H1 (cell line): ENCODE results near the gene ZNRF2. TPM values are rescaled to one million over a fixed set of nuclear protein-coding genes. Genes with fewer than 3 reads are reported as not detected.

Experiments used
- CTCF ChIA-PET: fragments of 300-600 bp; sonication (Branson Sonifier 250); formaldehyde crosslinking; loops from one replicate; lab custom pipeline; 2021; ENCODE audit not compliant: partially characterized antibody; lab: Charles Lee
- POLR2A ChIA-PET: fragments of 300-600 bp; sonication (Branson Sonifier 250); formaldehyde crosslinking; loops from one replicate; lab custom pipeline; 2021; ENCODE audit warnings: inconsistent platforms; ENCODE audit not compliant: partially characterized antibody; lab: Charles Lee
- DNase-seq, 2 experiments: peaks; one replicate each; pipeline versions ENCODE4 v3.0.0 to v3.0.0-alpha.2; 2010 to 2022; ENCODE audit warnings: low spot score in 2 of 2, low read depth in 1 of 2, mixed read lengths in 1 of 2
- FAIRE-seq: peaks from 2 replicates; lab custom pipeline; 2011; peaks lifted over from hg19 to GRCh38; lab: Jason Lieb, UNC
- H2AFZ ChIP-seq: 2 replicates; pipeline ENCODE4 v1.8.1; 2012; ENCODE audit warnings: low read length, inconsistent platforms
- H2AK5ac ChIP-seq: 2 replicates; pipeline ENCODE4 v1.6.1; 2013; ENCODE audit warnings: low read depth, low read length
- H2BK120ac ChIP-seq: replicated peaks from 2 replicates; pipeline ENCODE3; 2013; ENCODE audit warnings: low read depth, low read length, inconsistent platforms
- H2BK12ac ChIP-seq: 2 replicates; pipeline ENCODE4 v1.6.1; 2013; ENCODE audit warnings: low read depth, low read length
- H2BK15ac ChIP-seq: 2 replicates; pipeline ENCODE4 v1.6.1; 2013; ENCODE audit warnings: low read length
- H2BK20ac ChIP-seq: 2 replicates; pipeline ENCODE4 v1.6.1; 2013; ENCODE audit warnings: low read length
- H2BK5ac ChIP-seq: 2 replicates; pipeline ENCODE4 v1.6.1; 2013; ENCODE audit warnings: low read depth, low read length
- H3K14ac ChIP-seq: 2 replicates; pipeline ENCODE4 v1.6.1; 2013; ENCODE audit warnings: inconsistent platforms; ENCODE audit not compliant: insufficient read length
- H3K18ac ChIP-seq: 2 replicates; pipeline ENCODE4 v1.6.1; 2013; ENCODE audit warnings: low read length; ENCODE audit errors: extremely low read depth
- H3K23ac ChIP-seq: 2 replicates; pipeline ENCODE4 v1.6.1; 2013; ENCODE audit warnings: inconsistent platforms; ENCODE audit not compliant: insufficient read length
- H3K23me2 ChIP-seq: 2 replicates; pipeline ENCODE4 v1.6.1; 2013; ENCODE audit warnings: low read depth, low read length
- H3K27ac ChIP-seq: 2 replicates; pipeline ENCODE4 v1.6.1; 2011; ENCODE audit warnings: low read depth, low read length, inconsistent platforms
- H3K27me3 ChIP-seq, 4 experiments: replicated peaks in 1 of 4; 1 replicate in 1 of 4; 2 replicates in 3 of 4; pipeline versions ENCODE4 v1.6.1 to v1.8.1; 2011 to 2013; ENCODE audit warnings: low read length in 3 of 4, mild to moderate bottlenecking in 3 of 4, inconsistent platforms in 2 of 4, mixed read lengths in 2 of 4, moderate library complexity in 1 of 4; ENCODE audit not compliant: control insufficient read depth in 3 of 4, insufficient read depth in 3 of 4; ENCODE audit errors: extremely low read depth in 1 of 4
- H3K36me3 ChIP-seq, 4 experiments: 2 replicates each; pipeline versions ENCODE4 v1.6.1 to v1.8.1; 2011 to 2013; ENCODE audit warnings: mild to moderate bottlenecking in 4 of 4, low read length in 3 of 4, moderate library complexity in 2 of 4, control low read depth in 1 of 4, inconsistent platforms in 1 of 4; ENCODE audit not compliant: insufficient read depth in 4 of 4, control insufficient read depth in 2 of 4
- H3K4ac ChIP-seq: replicated peaks from 2 replicates; pipeline ENCODE3; 2013; ENCODE audit warnings: low read length, low read depth, mixed read lengths, inconsistent platforms; ENCODE audit not compliant: insufficient read length
- H3K4me1 ChIP-seq, 4 experiments: replicated peaks in 1 of 4; 1 replicate in 1 of 4; 2 replicates in 3 of 4; pipeline versions ENCODE4 v1.6.1 to v1.8.1; 2011 to 2013; ENCODE audit warnings: low read length in 3 of 4, inconsistent platforms in 2 of 4, mixed read lengths in 1 of 4; ENCODE audit not compliant: insufficient read depth in 4 of 4, control insufficient read depth in 3 of 4
- H3K4me2 ChIP-seq, 2 experiments: 2 replicates each; pipeline versions ENCODE4 v1.6.1 to v1.8.1; 2011 to 2013; ENCODE audit warnings: low read depth in 2 of 2, low read length in 2 of 2, control low read depth in 1 of 2, inconsistent platforms in 1 of 2, mild to moderate bottlenecking in 1 of 2; ENCODE audit not compliant: insufficient read depth in 1 of 2
- H3K4me3 ChIP-seq, 4 experiments: fragments of 200-600, 300-600 bp in 1 of 4; sonication (generic), shearing (Covaris generic), sonication (Bioruptor Twin) in 1 of 4; 2 replicates each; pipeline versions ENCODE4 v1.5.1 to v1.8.1; 2011 to 2016; ENCODE audit warnings: low read length in 4 of 4, low read depth in 3 of 4, control low read depth in 2 of 4, inconsistent platforms in 2 of 4, mild to moderate bottlenecking in 2 of 4, mixed read lengths in 1 of 4, moderate library complexity in 1 of 4; ENCODE audit not compliant: insufficient read depth in 2 of 4; ENCODE audit errors: extremely low read depth in 1 of 4
- H3K56ac ChIP-seq: replicated peaks from 2 replicates; pipeline ENCODE3; 2013; ENCODE audit warnings: low read depth, mild to moderate bottlenecking, mixed read lengths, low read length, inconsistent platforms; ENCODE audit not compliant: insufficient read length
- H3K79me1 ChIP-seq: 2 replicates; pipeline ENCODE4 v1.6.1; 2013; ENCODE audit warnings: low read depth, low read length, control low read depth
- H3K79me2 ChIP-seq, 2 experiments: 2 replicates each; pipeline versions ENCODE4 v1.6.1 to v1.8.1; 2012 to 2013; ENCODE audit warnings: low read length in 2 of 2, mild to moderate bottlenecking in 2 of 2, inconsistent platforms in 1 of 2; ENCODE audit not compliant: insufficient read depth in 2 of 2, control insufficient read depth in 1 of 2
- H3K9ac ChIP-seq, 4 experiments: replicated peaks in 1 of 4; 1 replicate in 1 of 4; 2 replicates in 3 of 4; pipeline versions ENCODE4 v1.6.1 to v1.8.1; 2011 to 2013; ENCODE audit warnings: low read depth in 3 of 4, low read length in 3 of 4, control low read depth in 2 of 4, mild to moderate bottlenecking in 2 of 4, moderate library complexity in 2 of 4, inconsistent platforms in 1 of 4; ENCODE audit errors: extremely low read depth in 1 of 4
- H3K9me3 ChIP-seq, 2 experiments: 2 replicates each; pipeline versions ENCODE4 v1.6.1 to v1.8.1; 2012 to 2013; ENCODE audit warnings: mild to moderate bottlenecking in 2 of 2, moderate library complexity in 2 of 2, control low read depth in 1 of 2, inconsistent platforms in 1 of 2, low read depth in 1 of 2, low read length in 1 of 2, mixed read lengths in 1 of 2; ENCODE audit not compliant: insufficient read depth in 2 of 2
- H4K20me1 ChIP-seq, 2 experiments: replicated peaks in 1 of 2; 2 replicates each; pipeline versions ENCODE3 to v1.8.1; 2011 to 2013; ENCODE audit warnings: inconsistent platforms in 2 of 2, low read length in 2 of 2, mild to moderate bottlenecking in 1 of 2; ENCODE audit not compliant: insufficient read depth in 2 of 2, control insufficient read depth in 1 of 2
- H4K5ac ChIP-seq: 2 replicates; pipeline ENCODE4 v1.6.1; 2013; ENCODE audit warnings: low read length, low read depth, mixed read lengths, inconsistent platforms; ENCODE audit not compliant: insufficient read length
- H4K8ac ChIP-seq: 2 replicates; pipeline ENCODE4 v1.8.0; 2013; ENCODE audit warnings: mild to moderate bottlenecking, moderate library complexity, low read length, inconsistent platforms; ENCODE audit not compliant: insufficient read depth; ENCODE audit errors: extremely low read depth
- H4K91ac ChIP-seq: replicated peaks from 2 replicates; pipeline ENCODE3; 2013; ENCODE audit warnings: low read length, mixed read lengths, inconsistent platforms; ENCODE audit not compliant: insufficient read length
- BCL11A ChIP-seq, 2 experiments: IDR thresholded peaks; one replicate each; pipeline ENCODE4 v1.6.1; 2011; ENCODE audit warnings: low read depth in 2 of 2, low read length in 2 of 2, mild to moderate bottlenecking in 2 of 2
- SIX5 ChIP-seq: IDR thresholded peaks from 2 replicates; pipeline ENCODE4 v1.6.1; 2011; ENCODE audit warnings: mild to moderate bottlenecking, low read depth, low read length
- SP2 ChIP-seq: IDR thresholded peaks from 2 replicates; pipeline ENCODE4 v1.6.1; 2012; ENCODE audit warnings: mild to moderate bottlenecking, low read length, inconsistent platforms
- WGBS, 2 experiments: shearing (Covaris generic) in 1 of 2; methylation state at CpG; one replicate each; pipeline versions ENCODE4 v1.1.6 to v1.1.7; 2013 to 2015; ENCODE audit warnings: low lambda C conversion rate in 2 of 2, mixed read lengths in 2 of 2, inconsistent platforms in 1 of 2, low coverage in 1 of 2, missing lambda C conversion rate in 1 of 2; ENCODE audit not compliant: insufficient replicate concordance in 2 of 2, insufficient coverage in 1 of 2, insufficient read length in 1 of 2; ENCODE audit errors: extremely low coverage in 1 of 2, missing lambda C conversion rate in 1 of 2; 5-methylcytosine and 5-hydroxymethylcytosine counted together
- polyA plus RNA-seq, 7 experiments: library from polyadenylated mRNA; depleted of rRNA in 3 of 7; stranded (reverse) in 5 of 7; unstranded in 2 of 7; fragments of >200 nt in 5 of 7; fragments of 200-250 nt in 2 of 7; gene quantifications; 1 replicate in 5 of 7; 2 replicates in 1 of 7; 4 replicates in 1 of 7; pipeline versions ENCODE4 v1.2.1 to v1.2.3, GENCODE V29; 2011 to 2013; ENCODE audit warnings: missing spikeins in 2 of 7, mixed read lengths in 2 of 7
- total RNA-seq: library from RNA; stranded (reverse); fragmentation: NEBNext Ultra II Directional; extraction: Animal tissue kit (Norgen Biotek cat#: 25700); gene quantifications from 2 replicates; pipeline ENCODE4 v1.2.1, GENCODE V29; 2021

The ZNRF2 gene
- total and polyA plus RNA-seq, 2 of the 8 experiments (the other 6 are each of a cell fraction or from before 2014, with no cell fraction given) = 2.9 to 16.2 TPM

- no peaks in the 10 kb centered on the region for H3K79me2 ChIP-seq
- no peak for DNase-seq
- no peaks in the 10 kb centered on the region for H4K20me1 ChIP-seq
- H3K4me3 ChIP-seq = no peak overlapping the region
- no peak overlapping the region for H2BK15ac ChIP-seq
- H4K5ac ChIP-seq = no peak overlapping the region
- CTCF ChIA-PET = interaction anchor here (0.9 to 1.3 kb wide), 4 partner anchors 137 to 1517 kb away, joined by 3 to 4 read pairs (median 4); no protein-coding TSS in a partner anchor
- H3K4ac ChIP-seq = no peak overlapping the region
- H3K9me3 ChIP-seq = no peaks in the 10 kb centered on the region
- no peak overlapping the region for H3K14ac ChIP-seq
- no peak overlapping the region for H2BK120ac ChIP-seq
- H3K27me3 ChIP-seq = no peaks in the 10 kb centered on the region
- POLR2A ChIA-PET = interaction anchor here (0.6 to 0.8 kb wide), 2 partner anchors 96 to 256 kb away, joined by 3 read pairs; no protein-coding TSS in a partner anchor
- H3K79me1 ChIP-seq = no peaks in the 10 kb centered on the region
- H3K9ac ChIP-seq = no peak overlapping the region
- H4K8ac ChIP-seq = no peak overlapping the region
- no peak overlapping the region for H4K91ac ChIP-seq
- H3K27ac ChIP-seq = no peak overlapping the region
- no peak overlapping the region for H2BK5ac ChIP-seq
- H3K23me2 ChIP-seq = no peaks in the 10 kb centered on the region
- 89% methylated on average over 4 of the region's 4 CpGs; no CpG with 5 or more reads in 1 of the 2 experiments for WGBS, 2 experiments
- TF ChIP-seq SP2 = no peak
- TF ChIP-seq BCL11A (IDR thresholded peaks at IDR 0.05; ENCODE audit: low read depth in 2 of 2, low read length in 2 of 2) = no peak
- no peak for TF ChIP-seq SIX5
- TF ChIP-seq, all 59 proteins: peak for 0
- Histone ChIP-seq H3K23ac (no peak overlapping the region), H3K4me1 (no peaks in the 10 kb centered on the region), H3K4me2 (no peak overlapping the region), H2BK20ac (no peak overlapping the region), H2AFZ (no peak overlapping the region), H3K36me3 (no peaks in the 10 kb centered on the region), H3K18ac (no peak overlapping the region), H3K56ac (no peak overlapping the region), H2AK5ac (no peak overlapping the region), H2BK12ac (no peak overlapping the region)
- no peak for FAIRE-seq
These were observed 13.5 kb upstream of the ZNRF2 start for GRCh38 chr7:30270921-30271320.
